OCI-LY7 (cell line): ENCODE data around the gene TRAF2. TPM values are rescaled to one million over a fixed set of nuclear protein-coding genes. Genes with fewer than 3 reads are reported as not detected.

Experiments
- BruUV-seq: library from RNA; stranded (reverse); fragments of 400-500 nt; replicated peaks from 2 replicates; lab custom pipeline; 2021; lab: Mats Ljungman, UMichigan
- CTCF ChIA-PET: fragments of 300-600 bp; sonication (Branson Sonifier 250); formaldehyde crosslinking; loops from one replicate; lab custom pipeline; 2022; ENCODE audit warnings: antibody characterized with exemption; ENCODE audit not compliant: unreplicated experiment; lab: Charles Lee
- POLR2A ChIA-PET: fragments of 300-600 bp; sonication (Branson Sonifier 250); formaldehyde crosslinking; loops from one replicate; lab custom pipeline; 2022; ENCODE audit warnings: antibody characterized with exemption; lab: Charles Lee
- DNase-seq: peaks from one replicate; pipeline ENCODE4 v3.0.0-alpha.2; 2015; ENCODE audit warnings: low spot score
- H2AFZ ChIP-seq: fragments of 200-600 bp; sonication (generic), shearing (Covaris generic); 2 replicates; pipeline ENCODE4 v1.6.1; 2014; ENCODE audit warnings: mild to moderate bottlenecking, antibody characterized with exemption, low read length, moderate library complexity
- H3K27ac ChIP-seq: fragments of 200-600 bp; sonication (generic); 2 replicates; pipeline ENCODE4 v1.5.1; 2014; ENCODE audit warnings: mixed run types, low read depth, mild to moderate bottlenecking, moderate library complexity, low read length, inconsistent platforms; ENCODE audit not compliant: poor library complexity, severe bottlenecking
- H3K36me3 ChIP-seq: fragments of 200-600 bp; sonication (generic); 2 replicates; pipeline ENCODE4 v1.6.1; 2014; ENCODE audit warnings: mild to moderate bottlenecking, antibody characterized with exemption, low read length, moderate library complexity, mixed read lengths; ENCODE audit not compliant: insufficient read depth
- H3K4me1 ChIP-seq: fragments of 200-600 bp; sonication (generic); 2 replicates; pipeline ENCODE4 v1.5.1; 2014; ENCODE audit warnings: mild to moderate bottlenecking, low read length; ENCODE audit not compliant: insufficient read depth, poor library complexity, severe bottlenecking
- H3K4me2 ChIP-seq: fragments of 200-600 bp; sonication (generic); 2 replicates; pipeline ENCODE4 v1.6.1; 2014; ENCODE audit warnings: mild to moderate bottlenecking, low read length
- H3K4me3 ChIP-seq: fragments of 200-600 bp; sonication (generic); 2 replicates; pipeline ENCODE4 v1.5.1; 2014; ENCODE audit warnings: mild to moderate bottlenecking, low read depth, low read length; ENCODE audit not compliant: poor library complexity, severe bottlenecking
- H3K79me2 ChIP-seq: fragments of 200-600 bp; sonication (generic); 2 replicates; pipeline ENCODE4 v1.6.1; 2016; ENCODE audit warnings: low read depth, mild to moderate bottlenecking, low read length, moderate library complexity, mixed read lengths; ENCODE audit not compliant: insufficient read depth
- H3K9me2 ChIP-seq: fragments of 200-600 bp; sonication (generic); 2 replicates; pipeline ENCODE4 v1.6.1; 2016; ENCODE audit warnings: mild to moderate bottlenecking, low read length, mixed read lengths; ENCODE audit not compliant: insufficient read depth
- H3K9me3 ChIP-seq: fragments of 200-600 bp; sonication (generic); 2 replicates; pipeline ENCODE4 v1.6.1; 2014; ENCODE audit warnings: mild to moderate bottlenecking, mixed run types, low read length, mixed read lengths
- H4K20me1 ChIP-seq: fragments of 200-600 bp; sonication (generic); 2 replicates; pipeline ENCODE4 v1.6.1; 2014; ENCODE audit warnings: mild to moderate bottlenecking, antibody characterized with exemption, low read length, moderate library complexity, mixed read lengths; ENCODE audit not compliant: insufficient read depth
- EZH2phosphoT487 ChIP-seq: fragments of 200-600 bp; sonication (generic); IDR thresholded peaks from 2 replicates; pipeline ENCODE4 v1.6.1; 2018; ENCODE audit warnings: low read depth, borderline replicate concordance, mild to moderate bottlenecking, mixed run types, antibody characterized with exemption, low read length, moderate library complexity, mixed read lengths
- intact Hi-C: fragments of 100-400 bp; cut with micrococcal nuclease; formaldehyde crosslinking; loops from one replicate; pipeline ENCODE4 v1.10.0; 2022; ENCODE audit not compliant: unreplicated experiment
- total RNA-seq, 2 experiments: library from RNA; depleted of rRNA in 1 of 2; stranded (reverse); fragments of >200 nt in 1 of 2; shearing (Covaris generic) in 1 of 2; gene quantifications; 2 replicates each; pipeline ENCODE4 v1.2.3, GENCODE V29; 2014 to 2022
- TF ChIP-seq, protein P1 (sequence below): fragments of 200-600 bp; sonication (generic); conservative IDR thresholded peaks from 2 replicates; pipeline ENCODE4 v1.5.1; 2014; ENCODE audit warnings: mild to moderate bottlenecking, antibody characterized with exemption, low read length, moderate library complexity, mixed read lengths

The TRAF2 gene
- total RNA-seq, 2 experiments from 2014 or later, result 31.4 to 40.5 TPM

DNA sequence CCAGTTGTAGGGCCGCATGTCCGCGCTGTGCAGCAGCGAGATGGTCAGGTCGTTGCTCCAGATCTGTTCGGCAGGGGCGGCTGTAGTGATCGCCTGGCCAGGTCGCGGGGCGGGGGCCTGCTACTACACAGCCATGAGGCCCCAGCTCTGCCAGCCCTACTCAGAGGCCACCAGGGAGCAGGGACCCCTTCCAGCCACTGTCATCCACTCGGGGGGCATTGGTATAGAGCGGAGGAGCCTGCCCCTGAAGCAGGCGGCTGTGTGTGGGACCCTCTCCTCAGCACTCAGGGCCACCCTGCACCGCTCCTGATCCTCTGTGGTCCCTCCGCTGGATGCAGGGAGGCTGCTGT, 56.5 kb downstream of the TRAF2 start:
- Histone ChIP-seq H3K79me2 (peaks cover 10% of the 10 kb centered on the region; the same call in 1 of the 2 replicates), H3K4me3 (no peak overlapping the region), H3K4me1 (peaks cover 17% of the 10 kb centered on the region), H4K20me1 (no peaks in the 10 kb centered on the region), H3K9me3 (no peaks in the 10 kb centered on the region), H3K4me2 (peak overlapping the region; percentile 87), H2AFZ (no peak overlapping the region), H3K9me2 (no peaks in the 10 kb centered on the region), H3K36me3 (peaks cover 43% of the 10 kb centered on the region), H3K27ac (no peak overlapping the region)
- ChIA-PET CTCF (interaction anchor here (0.6 kb wide), 1 partner anchor 16 kb away, joined by 3 read pairs; no protein-coding TSS in a partner anchor), POLR2A (no interaction called here)
- no peak for TF ChIP-seq EZH2phosphoT487
- TF ChIP-seq, protein P1, sequence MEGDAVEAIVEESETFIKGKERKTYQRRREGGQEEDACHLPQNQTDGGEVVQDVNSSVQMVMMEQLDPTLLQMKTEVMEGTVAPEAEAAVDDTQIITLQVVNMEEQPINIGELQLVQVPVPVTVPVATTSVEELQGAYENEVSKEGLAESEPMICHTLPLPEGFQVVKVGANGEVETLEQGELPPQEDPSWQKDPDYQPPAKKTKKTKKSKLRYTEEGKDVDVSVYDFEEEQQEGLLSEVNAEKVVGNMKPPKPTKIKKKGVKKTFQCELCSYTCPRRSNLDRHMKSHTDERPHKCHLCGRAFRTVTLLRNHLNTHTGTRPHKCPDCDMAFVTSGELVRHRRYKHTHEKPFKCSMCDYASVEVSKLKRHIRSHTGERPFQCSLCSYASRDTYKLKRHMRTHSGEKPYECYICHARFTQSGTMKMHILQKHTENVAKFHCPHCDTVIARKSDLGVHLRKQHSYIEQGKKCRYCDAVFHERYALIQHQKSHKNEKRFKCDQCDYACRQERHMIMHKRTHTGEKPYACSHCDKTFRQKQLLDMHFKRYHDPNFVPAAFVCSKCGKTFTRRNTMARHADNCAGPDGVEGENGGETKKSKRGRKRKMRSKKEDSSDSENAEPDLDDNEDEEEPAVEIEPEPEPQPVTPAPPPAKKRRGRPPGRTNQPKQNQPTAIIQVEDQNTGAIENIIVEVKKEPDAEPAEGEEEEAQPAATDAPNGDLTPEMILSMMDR, result no peak
- no TSS peak for BruUV-seq
- no peak for DNase-seq
- intact Hi-C loops, result no loop called here

DNA sequence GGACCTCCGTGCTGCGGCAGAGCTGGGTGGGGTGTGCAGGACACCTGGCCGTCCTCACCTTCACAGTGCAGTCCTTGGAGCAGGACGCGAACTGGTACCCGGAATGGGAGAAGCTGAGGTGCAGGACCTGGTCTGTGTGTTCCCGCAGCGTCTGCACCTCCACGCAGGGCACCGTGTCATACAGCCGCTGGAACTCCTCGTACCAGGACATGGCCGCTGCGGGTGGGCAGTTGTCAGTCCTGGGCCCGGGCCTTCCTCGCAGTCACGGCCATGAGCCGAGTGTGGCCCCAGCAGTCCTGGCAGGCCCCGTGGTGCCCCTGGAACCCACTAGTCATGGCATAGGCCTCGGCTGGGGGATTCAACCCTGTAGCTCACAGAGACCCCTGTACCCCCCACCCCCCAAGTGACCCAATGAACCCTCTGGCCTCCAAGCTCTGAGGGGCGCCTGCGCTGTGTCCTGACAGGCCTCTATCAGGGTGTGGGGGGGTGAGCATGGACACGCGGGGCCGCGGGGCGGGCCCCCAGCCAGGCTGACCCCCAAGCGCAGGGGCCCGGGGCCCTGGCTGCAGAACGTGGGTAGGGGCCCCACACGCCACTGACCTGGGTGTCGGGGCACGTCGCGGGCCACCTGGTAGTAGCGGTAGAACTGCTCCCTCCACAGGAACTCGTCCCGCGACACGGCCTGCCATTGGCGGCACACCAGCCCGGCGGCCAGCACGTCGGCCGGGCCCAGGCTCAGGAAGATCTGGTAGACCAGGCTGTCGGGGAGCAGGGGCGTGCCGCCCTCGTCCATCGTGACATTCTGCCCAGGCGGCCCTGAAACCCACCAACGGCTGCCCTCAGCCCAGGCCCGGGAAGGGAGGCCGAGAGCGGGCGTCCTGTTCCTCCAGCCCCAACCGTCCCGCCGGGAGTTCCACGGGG, 57.2 kb downstream of the TRAF2 start:
- Histone ChIP-seq H3K79me2 (peaks cover 10% of the 10 kb centered on the region; the same call in 1 of the 2 replicates), H3K4me3 (peak overlapping the region; percentile 82), H3K9me2 (no peaks in the 10 kb centered on the region), H3K27ac (peak overlapping the region; percentile 40), H4K20me1 (no peaks in the 10 kb centered on the region), H3K4me1 (peaks cover 23% of the 10 kb centered on the region), H2AFZ (no peak overlapping the region), H3K36me3 (peaks cover 43% of the 10 kb centered on the region), H3K9me3 (no peaks in the 10 kb centered on the region), H3K4me2 (peak overlapping the region; percentile 87)
- no TSS peak for BruUV-seq
- peak; percentile 52 for DNase-seq
- CTCF ChIA-PET, result interaction anchor here (0.6 to 0.7 kb wide), 2 partner anchors 15 to 154 kb away, joined by 3 read pairs; no protein-coding TSS in a partner anchor
- intact Hi-C loops, result loop anchor here (1.0 to 2.0 kb wide), 3 partner anchors 49 to 153 kb away; partner anchors contain the start of genes PAXX and TRAF2
- TF ChIP-seq, protein P1, result 0 out of 2 replicates have a peak, but pooled peaks have one; percentile 27
- no peak for TF ChIP-seq EZH2phosphoT487
- POLR2A ChIA-PET, result interaction anchor here (0.7 kb wide), 1 partner anchor 229 kb away, joined by 3 read pairs; no protein-coding TSS in a partner anchor
